HCT116 (cell line): ENCODE data around the gene THSD4. TPM values are rescaled to one million over a fixed set of nuclear protein-coding genes. Genes with fewer than 3 reads are reported as not detected.

Experiments
- ATAC-seq: fragments of 200-7000 bp; cut with Tn5 transposase; 2 replicates; pipeline ENCODE4 v1.9.1; 2020; ENCODE audit warnings: mild to moderate bottlenecking, moderate library complexity
- BruUV-seq: library from RNA; stranded (reverse); fragments of 400-500 nt; replicated peaks from 2 replicates; lab custom pipeline; 2021; lab: Mats Ljungman, UMichigan
- CTCF ChIA-PET: fragments of 300-600 bp; sonication (Branson Sonifier 250); formaldehyde crosslinking; loops from one replicate; lab custom pipeline; 2021; ENCODE audit warnings: antibody characterized with exemption; lab: Charles Lee
- POLR2A ChIA-PET: fragments of 300-600, 350-600 bp; sonication (Branson Sonifier 250); formaldehyde crosslinking; loops from one replicate; lab custom pipeline; 2021; ENCODE audit warnings: antibody characterized with exemption; lab: Charles Lee
- RAD21 ChIA-PET, 2 experiments: fragments of 300-600 bp; sonication (Branson Sonifier 250); formaldehyde crosslinking; loops; one replicate each; lab custom pipeline; 2023; ENCODE audit warnings: low total read pairs in 2 of 2; ENCODE audit not compliant: uncharacterized antibody in 2 of 2, unreplicated experiment in 2 of 2, low non-redundant PET in 1 of 2; lab: Charles Lee
- DNase-seq: peaks from one replicate; pipeline ENCODE4 v3.0.0-alpha.2; 2010; ENCODE audit warnings: low read depth, low spot score
- H2AFZ ChIP-seq: fragments of 200-600 bp; shearing (Covaris generic), sonication (generic); 2 replicates; pipeline ENCODE4 v1.6.1; 2017; ENCODE audit warnings: low read depth, mixed run types, mixed read lengths, antibody characterized with exemption, low read length; ENCODE audit not compliant: poor library complexity, severe bottlenecking
- H3K27ac ChIP-seq: 2 replicates; pipeline ENCODE4 v1.5.1; 2012; ENCODE audit warnings: low read depth, low read length
- H3K27me3 ChIP-seq: fragments of 200-600 bp; sonication (generic); 2 replicates; pipeline ENCODE4 v1.6.1; 2016; ENCODE audit warnings: mixed run types, low read length, mixed read lengths; ENCODE audit not compliant: insufficient read depth
- H3K36me3 ChIP-seq, 2 experiments: fragments of 200-500 bp in 1 of 2; fragments of 200-600 bp in 1 of 2; sonication (Bioruptor generic) in 1 of 2; sonication (generic) in 1 of 2; 2 replicates each; pipeline versions ENCODE4 v1.5.1 to v1.6.1; 2014 to 2016; ENCODE audit warnings: low read length in 2 of 2, inconsistent platforms in 1 of 2, mixed read lengths in 1 of 2, mixed run types in 1 of 2; ENCODE audit not compliant: insufficient read depth in 2 of 2, control insufficient read depth in 1 of 2
- H3K4me1 ChIP-seq, 2 experiments: fragments of 200-600 bp in 1 of 2; sonication (generic) in 1 of 2; 2 replicates each; pipeline versions ENCODE4 v1.5.1 to v1.6.1; 2012 to 2017; ENCODE audit warnings: low read length in 2 of 2, inconsistent platforms in 1 of 2, mild to moderate bottlenecking in 1 of 2, mixed read lengths in 1 of 2, mixed run types in 1 of 2, moderate library complexity in 1 of 2; ENCODE audit not compliant: insufficient read depth in 2 of 2, control insufficient read depth in 1 of 2
- H3K4me2 ChIP-seq: fragments of 200-600 bp; sonication (generic); 2 replicates; pipeline ENCODE4 v1.6.1; 2017; ENCODE audit warnings: mixed run types, low read length, mixed read lengths
- H3K4me3 ChIP-seq, 2 experiments: fragments of 200-600 bp in 1 of 2; sonication (generic) in 1 of 2; replicated peaks in 1 of 2; 2 replicates each; pipeline ENCODE4 v1.5.1; 2011 to 2016; ENCODE audit warnings: low read length in 2 of 2, control low read depth in 1 of 2, low read depth in 1 of 2, mild to moderate bottlenecking in 1 of 2, mixed read lengths in 1 of 2, mixed run types in 1 of 2
- H3K79me2 ChIP-seq: fragments of 200-600 bp; sonication (generic); 2 replicates; pipeline ENCODE4 v1.6.1; 2017; ENCODE audit warnings: mild to moderate bottlenecking, mixed run types, low read length, moderate library complexity, mixed read lengths; ENCODE audit not compliant: insufficient read depth
- H3K9ac ChIP-seq: fragments of 200-600 bp; sonication (generic); 2 replicates; pipeline ENCODE4 v1.6.1; 2016; ENCODE audit warnings: low read length, mixed read lengths
- H3K9me2 ChIP-seq: fragments of 200-600 bp; sonication (generic), shearing (Covaris generic); 2 replicates; pipeline ENCODE4 v1.6.1; 2017; ENCODE audit warnings: mixed run types, mild to moderate bottlenecking, moderate library complexity; ENCODE audit not compliant: insufficient read depth
- H3K9me3 ChIP-seq, 2 experiments: fragments of 200-500 bp in 1 of 2; fragments of 200-600 bp in 1 of 2; sonication (Bioruptor generic) in 1 of 2; sonication (generic) in 1 of 2; 2 replicates each; pipeline ENCODE4 v1.6.1; 2014 to 2017; ENCODE audit warnings: low read length in 2 of 2, mixed read lengths in 2 of 2, inconsistent platforms in 1 of 2, low read depth in 1 of 2, mild to moderate bottlenecking in 1 of 2, mixed run types in 1 of 2, moderate library complexity in 1 of 2; ENCODE audit not compliant: control insufficient read depth in 1 of 2, insufficient read depth in 1 of 2
- H4K20me1 ChIP-seq: fragments of 200-600 bp; sonication (generic), shearing (Covaris generic); 2 replicates; pipeline ENCODE4 v1.6.1; 2017; ENCODE audit warnings: mixed run types, mild to moderate bottlenecking, moderate library complexity; ENCODE audit not compliant: insufficient read depth
- CTCF ChIP-seq, 3 experiments: fragments of 200-600 bp in 1 of 3; sonication (generic) in 1 of 3; IDR thresholded peaks in 2 of 3; conservative IDR thresholded peaks in 1 of 3; 2 replicates each; pipeline ENCODE4 v1.5.1; 2012 to 2017; ENCODE audit warnings: low read depth in 2 of 3, low read length in 2 of 3, antibody characterized with exemption in 1 of 3, borderline replicate concordance in 1 of 3, control low read depth in 1 of 3, mild to moderate bottlenecking in 1 of 3, mixed read lengths in 1 of 3, mixed run types in 1 of 3, moderate library complexity in 1 of 3; ENCODE audit not compliant: insufficient read depth in 1 of 3
- ELF1 ChIP-seq: IDR thresholded peaks from 2 replicates; pipeline ENCODE4 v1.6.1; 2012; ENCODE audit warnings: low read depth, borderline replicate concordance
- EZH2phosphoT487 ChIP-seq: fragments of 200-600 bp; IDR thresholded peaks from 2 replicates; pipeline ENCODE4 v1.6.1; 2018; ENCODE audit warnings: antibody characterized with exemption, borderline replicate concordance
- FOSL1 ChIP-seq: IDR thresholded peaks from 2 replicates; pipeline ENCODE4 v1.6.1; 2012; ENCODE audit warnings: low read depth
- JUND ChIP-seq: IDR thresholded peaks from 2 replicates; pipeline ENCODE4 v1.6.1; 2012
- MAX ChIP-seq: IDR thresholded peaks from 2 replicates; pipeline ENCODE4 v1.6.1; 2012
- POLR2A ChIP-seq: IDR thresholded peaks from 2 replicates; pipeline ENCODE4 v1.7.0; 2011; ENCODE audit warnings: borderline replicate concordance; ENCODE audit not compliant: insufficient read depth, insufficient read length; ENCODE audit errors: extremely low read depth
- POLR2AphosphoS5 ChIP-seq: IDR thresholded peaks from 2 replicates; pipeline ENCODE4 v1.6.1; 2011; ENCODE audit warnings: mild to moderate bottlenecking, low read depth, low read length, moderate library complexity
- RAD21 ChIP-seq: IDR thresholded peaks from 2 replicates; pipeline ENCODE4 v1.6.1; 2012; ENCODE audit warnings: low read depth, mild to moderate bottlenecking
- SP1 ChIP-seq: IDR thresholded peaks from 2 replicates; pipeline ENCODE4 v1.6.1; 2012; ENCODE audit warnings: low read depth
- TCF7L2 ChIP-seq: IDR thresholded peaks from 2 replicates; pipeline ENCODE4 v1.7.0; 2011; ENCODE audit warnings: borderline replicate concordance, inconsistent platforms; ENCODE audit not compliant: insufficient read depth, insufficient read length; ENCODE audit errors: extremely low read depth
- ZBTB33 ChIP-seq: IDR thresholded peaks from 2 replicates; pipeline ENCODE4 v1.6.1; 2011; ENCODE audit warnings: mild to moderate bottlenecking, low read length, moderate library complexity; ENCODE audit not compliant: insufficient replicate concordance; ENCODE audit errors: extremely low read depth
- ZNF274 ChIP-seq: fragments of 200-500 bp; sonication (Bioruptor generic); IDR thresholded peaks from 2 replicates; pipeline ENCODE4 v1.6.1; 2014; ENCODE audit warnings: mild to moderate bottlenecking, low read depth, low read length, inconsistent platforms
- intact Hi-C: fragments of 100-400 bp; cut with micrococcal nuclease; formaldehyde crosslinking; loops from 2 replicates; pipeline ENCODE4 v1.10.0; 2022
- total RNA-seq: library from RNA; stranded (reverse); gene quantifications from one replicate; pipeline ENCODE4 v1.2.1, GENCODE V29; 2021; ENCODE audit not compliant: unreplicated experiment

Gene THSD4
- total RNA-seq, 1 experiment from 2014 or later: 30.5 TPM

DNA sequence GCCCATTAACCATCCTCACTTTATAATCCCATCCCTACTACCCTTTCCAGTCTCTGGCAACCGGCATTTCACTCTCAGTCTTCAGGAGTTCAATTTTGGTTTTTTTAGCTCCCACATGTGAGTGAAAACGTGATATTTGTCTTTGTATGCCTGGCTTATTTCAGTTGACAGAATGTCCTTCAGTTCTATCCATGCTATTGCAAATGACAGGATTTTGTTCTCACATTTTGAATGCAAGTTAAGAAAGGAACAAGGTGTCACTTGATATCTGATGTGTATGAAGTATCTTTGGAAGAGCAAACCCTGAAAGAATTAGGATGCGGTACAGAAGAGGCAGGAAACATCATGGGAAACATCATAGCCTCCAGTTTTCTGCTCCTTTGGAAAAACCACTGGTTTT lies 298.1 kb downstream of the THSD4 start:
- Histone ChIP-seq H3K4me3 (no peak overlapping the region), H3K9me2 (no peaks in the 10 kb centered on the region), H3K36me3 (no peaks in the 10 kb centered on the region), H3K27me3 (no peaks in the 10 kb centered on the region), H3K79me2 (no peaks in the 10 kb centered on the region)
- BruUV-seq: no TSS peak
- no peak for DNase-seq
- ChIA-PET CTCF (no interaction called here), POLR2A (no interaction called here)
- TF ChIP-seq POLR2A (no peak), SP1 (no peak), EZH2phosphoT487 (no peak), ZNF274 (no peak), ZBTB33 (no peak), JUND (no peak), TCF7L2 (no peak), ELF1 (no peak), FOSL1 (no peak), RAD21 (no peak), CTCF (IDR thresholded peaks at IDR 0.05 in 2 of 3, conservative IDR thresholded peaks at IDR 0.05 in 1 of 3; ENCODE audit: borderline replicate concordance in 1 of 3, insufficient read depth in 1 of 3, low read depth in 2 of 3, low read length in 2 of 3) (no peak), POLR2AphosphoS5 (no peak), MAX (no peak)
- TF ChIP-seq, all 23 proteins: peak for 0
- Histone ChIP-seq H3K27ac (peak overlapping the region; percentile 68; the same call in 1 of the 2 replicates), H4K20me1 (no peaks in the 10 kb centered on the region), H3K9ac (no peak overlapping the region), H3K4me2 (no peak overlapping the region), H3K4me1 (peaks cover 17 to 28% of the 10 kb centered on the region in 2 experiments), H3K9me3 (no peaks in the 10 kb centered on the region), H2AFZ (no peak overlapping the region)
- RAD21 ChIA-PET: no interaction called here
- intact Hi-C loops: no loop called here
- ATAC-seq: no peak
